Dedifferentiated amniotic fluid mesenchymal stem cell (primary cell): ENCODE data around the gene CHMP5.
"Not testable (repeated sequence)": the region's sequence is repeated elsewhere in the genome, so short reads cannot be mapped to it uniquely, and the experiment has no call there.

Experiments
- DNase-seq: peaks from one replicate; pipeline ENCODE4 v3.0.0-alpha.2; 2016; ENCODE audit errors: extremely low spot score

Gene CHMP5

DNA sequence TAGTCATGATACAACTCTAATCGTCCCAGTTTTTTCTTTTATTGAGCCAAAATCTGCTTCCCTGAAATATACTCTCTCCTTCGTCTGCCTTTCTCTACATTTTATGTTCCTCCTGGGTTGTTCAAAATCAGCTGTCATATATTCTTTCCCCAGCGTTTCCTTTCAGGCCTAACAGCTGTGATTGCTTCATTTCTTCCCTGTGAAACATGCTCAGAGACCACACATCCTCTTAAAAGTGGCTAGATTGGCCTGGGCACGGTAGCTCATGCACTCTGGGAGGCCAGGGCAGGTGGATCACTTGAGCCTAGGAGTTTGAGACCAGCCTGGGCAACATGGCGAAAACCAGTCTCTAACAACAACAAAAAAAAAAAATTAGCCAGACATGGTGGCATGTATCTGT lies 50.5 kb downstream of the CHMP5 start:
- DNase-seq: no peak

DNA sequence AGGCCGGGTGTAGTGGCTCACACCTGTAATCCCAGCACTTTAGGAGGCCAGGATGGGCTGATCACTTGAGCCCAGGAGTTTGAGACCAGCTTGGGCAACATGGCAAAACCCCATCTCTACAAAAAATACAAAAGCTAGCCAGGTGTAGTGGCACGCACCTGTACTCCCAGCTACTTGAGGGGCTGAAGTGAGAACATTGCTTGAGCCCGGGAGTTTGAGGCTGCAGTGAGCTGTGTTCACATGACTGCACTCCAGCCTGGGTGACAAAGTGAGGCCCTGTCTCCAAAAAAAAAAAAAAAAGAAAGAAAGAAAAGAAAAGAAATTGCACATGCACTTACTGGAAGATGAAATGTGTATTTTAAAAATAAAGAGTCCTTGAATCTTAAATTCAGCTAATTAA lies 52.3 kb downstream of the CHMP5 start:
- DNase-seq: not testable (repeated sequence)

DNA sequence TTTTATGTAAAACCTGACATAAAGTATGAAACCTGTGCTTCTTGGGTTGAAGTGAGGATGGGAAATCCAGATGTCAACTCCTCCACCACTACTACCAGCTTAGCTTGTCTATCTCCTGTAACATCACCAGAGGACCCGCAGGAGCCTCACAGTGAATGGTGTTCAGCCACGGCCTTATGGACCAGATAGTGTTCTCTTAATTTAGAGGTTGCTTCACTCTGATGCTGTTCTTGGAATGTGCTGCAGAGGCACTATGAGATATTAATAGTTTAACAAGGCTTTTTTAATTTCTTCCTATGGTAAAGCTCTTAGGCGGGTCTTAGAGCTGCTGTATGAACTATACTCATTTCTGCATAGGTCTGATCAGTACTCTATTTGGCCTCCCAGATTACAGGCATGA lies 53.4 kb downstream of the CHMP5 start:
- DNase-seq: no peak

DNA sequence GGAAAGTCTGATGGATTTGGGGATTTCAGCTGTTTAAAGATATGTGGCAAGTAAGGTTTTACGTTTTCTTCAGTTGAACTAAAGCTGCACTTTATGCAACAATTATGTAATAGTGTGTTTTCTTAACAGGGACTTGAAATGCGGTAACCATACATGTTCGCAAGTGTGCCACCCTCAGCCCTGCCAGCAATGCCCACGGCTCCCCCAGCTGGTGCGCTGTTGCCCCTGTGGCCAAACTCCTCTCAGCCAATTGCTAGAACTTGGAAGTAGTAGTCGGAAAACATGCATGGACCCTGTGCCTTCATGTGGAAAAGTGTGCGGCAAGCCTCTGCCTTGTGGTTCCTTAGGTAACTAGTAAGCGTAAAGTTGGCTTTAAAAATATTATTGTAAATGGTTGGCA lies 53.9 kb downstream of the CHMP5 start:
- DNase-seq: no peak

DNA sequence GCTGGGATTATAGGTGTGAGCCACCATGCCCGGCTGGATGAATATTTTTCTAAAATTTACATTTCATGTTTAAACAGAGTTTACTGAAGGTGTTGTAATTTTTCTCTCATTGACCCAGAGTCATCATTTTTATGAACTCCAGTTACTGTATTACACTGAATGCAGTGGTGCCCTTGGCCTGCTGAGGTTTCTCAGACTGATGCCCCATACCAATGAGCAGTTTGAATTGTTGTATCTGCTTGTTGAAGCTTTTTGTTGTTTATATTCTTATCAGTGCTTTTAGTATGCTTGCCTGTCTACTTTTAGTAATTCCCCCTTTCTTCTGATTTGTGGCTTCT lies 55.4 kb downstream of the CHMP5 start:
- DNase-seq: no peak

DNA sequence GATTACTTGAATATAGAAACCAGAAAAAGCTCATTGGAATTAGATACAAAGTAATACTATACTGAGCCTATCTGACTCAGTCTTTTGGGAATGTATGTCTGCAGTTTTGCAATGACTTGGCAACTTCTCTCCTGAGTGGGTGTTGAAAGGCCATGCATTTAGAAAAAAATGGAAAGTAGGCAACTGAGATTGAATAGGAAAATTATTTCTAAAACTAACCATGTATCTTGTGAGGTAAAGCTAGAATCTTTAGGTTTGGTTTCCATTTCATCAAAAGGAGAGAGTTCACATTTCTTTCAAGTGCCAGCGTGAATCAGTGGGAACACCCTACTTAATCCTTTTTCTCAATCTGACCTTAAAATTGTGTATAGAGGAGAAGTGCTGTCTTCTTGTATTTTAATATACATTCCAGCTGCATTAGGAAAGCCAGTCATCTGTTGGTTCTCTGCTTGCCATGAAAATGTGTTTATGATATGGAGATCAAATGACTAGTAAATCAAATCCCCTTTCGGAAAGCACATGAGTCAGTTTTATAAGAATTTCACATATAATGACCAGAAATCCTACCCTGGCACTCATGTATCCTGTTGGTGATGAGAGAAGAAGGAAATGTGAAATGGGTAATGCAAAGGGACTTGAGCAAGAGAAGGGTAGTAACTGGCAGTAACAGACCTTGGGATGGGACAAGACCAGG lies 55.9 kb downstream of the CHMP5 start:
- DNase-seq: peak; percentile 97

DNA sequence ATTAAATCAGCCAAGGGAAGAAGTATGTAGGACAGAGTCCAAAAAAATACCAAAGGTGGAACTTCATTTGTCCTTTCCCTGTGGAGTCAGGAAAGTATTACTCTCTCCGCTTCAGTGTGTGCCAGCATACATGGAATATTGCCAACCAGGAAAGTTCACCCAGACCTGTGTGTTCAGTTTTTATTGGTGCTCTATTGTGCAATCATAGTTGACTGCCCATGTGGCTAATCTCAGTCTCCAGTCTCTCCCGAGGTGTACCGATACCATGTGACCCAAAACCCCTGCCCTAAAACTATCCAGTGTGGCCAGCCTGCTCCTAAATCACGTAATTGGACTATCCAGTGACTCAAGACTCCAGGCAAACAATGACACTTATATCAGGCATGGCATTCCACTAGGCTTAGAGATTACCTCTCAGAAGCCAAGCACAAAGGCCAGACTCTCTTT lies 64.3 kb downstream of the CHMP5 start:
- peak; percentile 75 for DNase-seq

DNA sequence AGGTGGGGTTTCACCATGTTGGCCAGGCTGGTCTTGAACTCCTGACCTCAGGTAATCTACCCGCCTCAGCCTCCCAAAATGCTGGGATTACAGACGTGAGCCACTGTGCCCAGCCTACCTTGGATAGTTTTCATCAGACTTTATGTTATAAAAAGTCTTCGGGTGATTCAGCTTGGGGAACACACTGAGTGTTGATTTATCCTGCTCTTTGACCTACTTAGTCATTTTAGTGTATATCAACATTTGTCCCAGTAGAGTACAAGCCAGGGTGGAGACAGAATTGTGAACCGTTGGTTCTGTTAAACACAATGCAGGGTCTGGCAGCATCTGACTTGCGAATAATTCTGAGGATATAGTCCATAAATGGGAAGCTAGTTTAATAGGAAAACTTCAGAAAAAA lies 65.1 kb downstream of the CHMP5 start:
- no peak for DNase-seq

DNA sequence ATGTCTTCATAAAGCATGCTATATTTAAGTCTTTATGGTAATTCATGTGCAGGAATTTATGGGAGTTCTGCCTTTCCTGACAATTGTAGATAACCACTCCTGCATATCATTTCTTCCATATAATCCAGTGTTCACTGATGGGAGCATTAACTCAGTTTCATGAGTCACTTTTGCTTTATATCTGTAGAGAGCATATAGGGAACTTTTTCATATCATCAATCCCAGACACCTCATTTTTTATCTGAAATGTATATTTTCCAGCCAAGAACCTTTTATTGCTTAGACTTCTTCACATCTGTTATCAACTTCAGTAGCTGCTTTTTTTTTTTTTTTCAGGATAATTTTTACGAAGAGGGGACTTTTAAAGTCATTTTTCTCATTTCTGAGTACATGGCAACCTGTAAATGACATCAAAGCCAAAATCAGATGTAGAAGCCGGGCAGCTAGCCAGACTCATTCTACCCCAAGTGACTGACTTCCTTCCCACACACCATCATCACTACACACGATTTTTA lies 66.6 kb downstream of the CHMP5 start:
- no peak for DNase-seq
